HEK293 (cell line): ENCODE results near the gene PTBP2.

Source experiments
- CTCF ChIA-PET: fragments of 350-600 bp; formaldehyde crosslinking; extraction: SDS; loops from one replicate; lab custom pipeline; 2021; ENCODE audit warnings: antibody characterized with exemption; lab: Yijun Ruan, JAX
- POLR2A ChIA-PET: fragments of 300-600 bp; formaldehyde crosslinking; extraction: SDS; loops from one replicate; lab custom pipeline; 2020; ENCODE audit warnings: antibody characterized with exemption, inconsistent platforms; lab: Yijun Ruan, JAX
- H3K27ac ChIP-seq: fragments of 200-500 bp; sonication (Bioruptor generic); 2 replicates; pipeline ENCODE4 v1.5.1; 2014; ENCODE audit warnings: low read depth, low read length, control low read depth, inconsistent platforms; ENCODE audit errors: extremely low read depth
- H3K36me3 ChIP-seq, 2 experiments: fragments of 200-500 bp in 1 of 2; sonication (Bioruptor generic) in 1 of 2; 1 replicate in 1 of 2; 2 replicates in 1 of 2; pipeline ENCODE4 v1.5.1; 2014 to 2017; ENCODE audit warnings: inconsistent platforms in 2 of 2, low read length in 2 of 2; ENCODE audit not compliant: control insufficient read depth in 2 of 2, insufficient read depth in 1 of 2
- H3K4me1 ChIP-seq: fragments of 200-500 bp; sonication (Bioruptor generic); 2 replicates; pipeline ENCODE4 v1.5.1; 2014; ENCODE audit warnings: mild to moderate bottlenecking, low read length, inconsistent platforms; ENCODE audit not compliant: control insufficient read depth, insufficient read depth
- H3K4me3 ChIP-seq: 2 replicates; pipeline ENCODE4 v1.5.1; 2011; ENCODE audit warnings: low read depth, mild to moderate bottlenecking, control low read depth, low read length, moderate library complexity
- H3K9me3 ChIP-seq: fragments of 200-500 bp; sonication (Bioruptor generic); 2 replicates; pipeline ENCODE4 v1.5.1; 2014; ENCODE audit warnings: low read depth, low read length, inconsistent platforms; ENCODE audit not compliant: control insufficient read depth, insufficient read depth
- GFI1B ChIP-seq: fragments of 450-650 bp; formaldehyde crosslinking; IDR thresholded peaks from 2 replicates; pipeline ENCODE4 v1.5.1; 2016; ENCODE audit warnings: missing biosample characterization, missing genetic modification characterization
- GLI2 ChIP-seq: fragments of 450-650 bp; formaldehyde crosslinking; IDR thresholded peaks from 2 replicates; pipeline ENCODE4; 2017; ENCODE audit warnings: missing biosample characterization, missing genetic modification characterization, low read depth, borderline replicate concordance
- HOXC10 ChIP-seq: sonication (generic); formaldehyde crosslinking; IDR thresholded peaks from 2 replicates; pipeline ENCODE4 v1.8.1; 2023; ENCODE audit warnings: mild to moderate bottlenecking, missing genetic modification reagents
- ZNF133 ChIP-seq: fragments of 450-650 bp; formaldehyde crosslinking; IDR thresholded peaks from 2 replicates; pipeline ENCODE4 v1.5.1; 2016; ENCODE audit warnings: missing biosample characterization, missing genetic modification characterization
- ZNF157 ChIP-seq: fragments of 450-650 bp; formaldehyde crosslinking; IDR thresholded peaks from 2 replicates; pipeline ENCODE4 v1.5.1; 2016; ENCODE audit warnings: missing biosample characterization, missing genetic modification characterization
- ZNF16 ChIP-seq: fragments of 450-650 bp; formaldehyde crosslinking; IDR thresholded peaks from 2 replicates; pipeline ENCODE4 v1.5.1; 2016; ENCODE audit warnings: low read depth, missing biosample characterization, missing genetic modification characterization
- ZNF335 ChIP-seq: fragments of 450-650 bp; formaldehyde crosslinking; conservative IDR thresholded peaks from 2 replicates; pipeline ENCODE4 v1.5.1; 2016; ENCODE audit warnings: missing biosample characterization, missing genetic modification characterization
- ZNF561 ChIP-seq: fragments of 450-650 bp; IDR thresholded peaks from 2 replicates; pipeline ENCODE4 v1.5.1; 2018; ENCODE audit warnings: missing biosample characterization, missing genetic modification characterization, borderline replicate concordance
- ZNF654 ChIP-seq: fragments of 450-650 bp; formaldehyde crosslinking; IDR thresholded peaks from 2 replicates; pipeline ENCODE4 v1.5.1; 2016; ENCODE audit warnings: low read depth, missing biosample characterization, missing genetic modification characterization
- ZNF664 ChIP-seq: fragments of 450-650 bp; formaldehyde crosslinking; IDR thresholded peaks from 2 replicates; pipeline ENCODE4 v1.5.1; 2016; ENCODE audit warnings: missing biosample characterization, missing genetic modification characterization
- ZNF704 ChIP-seq: fragments of 450-650 bp; formaldehyde crosslinking; IDR thresholded peaks from 2 replicates; pipeline ENCODE4 v1.5.1; 2016; ENCODE audit warnings: missing biosample characterization, missing genetic modification characterization
- ZNF768 ChIP-seq: fragments of 450-650 bp; formaldehyde crosslinking; IDR thresholded peaks from 2 replicates; pipeline ENCODE4 v1.5.1; 2018; ENCODE audit warnings: missing biosample characterization, mild to moderate bottlenecking, missing genetic modification characterization
- TF ChIP-seq, protein P1 (sequence below): fragments of 450-650 bp; formaldehyde crosslinking; IDR thresholded peaks from 2 replicates; pipeline ENCODE4 v1.5.1; 2017; ENCODE audit warnings: missing biosample characterization, missing genetic modification characterization
- TF ChIP-seq, protein P2 (sequence below): fragments of 450-650 bp; formaldehyde crosslinking; IDR thresholded peaks from 2 replicates; pipeline ENCODE4 v1.5.1; 2016; ENCODE audit warnings: missing biosample characterization, missing genetic modification characterization
- TF ChIP-seq, protein P3 (sequence below): fragments of 450-650 bp; formaldehyde crosslinking; IDR thresholded peaks from 2 replicates; pipeline ENCODE4 v1.5.1; 2016; ENCODE audit warnings: missing biosample characterization, missing genetic modification characterization, borderline replicate concordance
- TF ChIP-seq, protein P4 (sequence below): fragments of 450-650 bp; formaldehyde crosslinking; IDR thresholded peaks from 2 replicates; pipeline ENCODE4 v1.5.1; 2016; ENCODE audit warnings: missing biosample characterization, missing genetic modification characterization
- TF ChIP-seq, protein P5 (sequence below): fragments of 450-650 bp; formaldehyde crosslinking; IDR thresholded peaks from 2 replicates; pipeline ENCODE4 v1.5.1; 2016; ENCODE audit warnings: missing biosample characterization, missing genetic modification characterization

Gene PTBP2

GRCh38 chr1:96722958-96723357 is 1.4 kb downstream of the PTBP2 start:
- H3K4me3 ChIP-seq: peak overlapping the region; percentile 85
- peaks cover 31 to 36% of the 10 kb centered on the region in 2 experiments for H3K36me3 ChIP-seq
- no peak overlapping the region for H3K27ac ChIP-seq
- CTCF ChIA-PET: no interaction called here
- TF ChIP-seq, protein P1, sequence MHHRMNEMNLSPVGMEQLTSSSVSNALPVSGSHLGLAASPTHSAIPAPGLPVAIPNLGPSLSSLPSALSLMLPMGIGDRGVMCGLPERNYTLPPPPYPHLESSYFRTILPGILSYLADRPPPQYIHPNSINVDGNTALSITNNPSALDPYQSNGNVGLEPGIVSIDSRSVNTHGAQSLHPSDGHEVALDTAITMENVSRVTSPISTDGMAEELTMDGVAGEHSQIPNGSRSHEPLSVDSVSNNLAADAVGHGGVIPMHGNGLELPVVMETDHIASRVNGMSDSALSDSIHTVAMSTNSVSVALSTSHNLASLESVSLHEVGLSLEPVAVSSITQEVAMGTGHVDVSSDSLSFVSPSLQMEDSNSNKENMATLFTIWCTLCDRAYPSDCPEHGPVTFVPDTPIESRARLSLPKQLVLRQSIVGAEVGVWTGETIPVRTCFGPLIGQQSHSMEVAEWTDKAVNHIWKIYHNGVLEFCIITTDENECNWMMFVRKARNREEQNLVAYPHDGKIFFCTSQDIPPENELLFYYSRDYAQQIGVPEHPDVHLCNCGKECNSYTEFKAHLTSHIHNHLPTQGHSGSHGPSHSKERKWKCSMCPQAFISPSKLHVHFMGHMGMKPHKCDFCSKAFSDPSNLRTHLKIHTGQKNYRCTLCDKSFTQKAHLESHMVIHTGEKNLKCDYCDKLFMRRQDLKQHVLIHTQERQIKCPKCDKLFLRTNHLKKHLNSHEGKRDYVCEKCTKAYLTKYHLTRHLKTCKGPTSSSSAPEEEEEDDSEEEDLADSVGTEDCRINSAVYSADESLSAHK (tag by site-specific recombination): no peak
- no peak for TF ChIP-seq ZNF133 (tag by site-specific recombination)
- TF ChIP-seq ZNF654: no peak
- TF ChIP-seq ZNF335 (tag by site-specific recombination): no peak
- no peak for TF ChIP-seq HOXC10 (CRISPR knock-in tag)
- TF ChIP-seq ZNF704 (tag by site-specific recombination): no peak
- TF ChIP-seq ZNF664 (tag by site-specific recombination): no peak
- TF ChIP-seq GFI1B (tag by site-specific recombination): no peak
- no peaks in the 10 kb centered on the region for H3K9me3 ChIP-seq
- H3K4me1 ChIP-seq: no peaks in the 10 kb centered on the region
- POLR2A ChIA-PET: interaction anchor here (1.0 kb wide), 1 partner anchor 14 kb away, joined by 3 read pairs; no protein-coding TSS in a partner anchor

GRCh38 chr1:96723377-96723776 is 1.8 kb downstream of the PTBP2 start:
- ChIA-PET POLR2A (interaction anchor here (1.0 kb wide), 1 partner anchor 14 kb away, joined by 3 read pairs; no protein-coding TSS in a partner anchor), CTCF (interaction anchor here (0.6 kb wide), 2 partner anchors 127 to 1359 kb away, joined by 3 read pairs; no protein-coding TSS in a partner anchor)
- Histone ChIP-seq H3K4me1 (no peaks in the 10 kb centered on the region), H3K4me3 (peak overlapping the region; percentile 85), H3K27ac (no peak overlapping the region), H3K9me3 (no peaks in the 10 kb centered on the region), H3K36me3 (peaks cover 35 to 40% of the 10 kb centered on the region in 2 experiments)
- TF ChIP-seq GLI2 (tag by site-specific recombination) (no peak), ZNF768 (tag by site-specific recombination) (no peak), ZNF561 (tag by site-specific recombination) (no peak), ZNF157 (tag by site-specific recombination) (no peak), ZNF16 (no peak)
- TF ChIP-seq, protein P2, sequence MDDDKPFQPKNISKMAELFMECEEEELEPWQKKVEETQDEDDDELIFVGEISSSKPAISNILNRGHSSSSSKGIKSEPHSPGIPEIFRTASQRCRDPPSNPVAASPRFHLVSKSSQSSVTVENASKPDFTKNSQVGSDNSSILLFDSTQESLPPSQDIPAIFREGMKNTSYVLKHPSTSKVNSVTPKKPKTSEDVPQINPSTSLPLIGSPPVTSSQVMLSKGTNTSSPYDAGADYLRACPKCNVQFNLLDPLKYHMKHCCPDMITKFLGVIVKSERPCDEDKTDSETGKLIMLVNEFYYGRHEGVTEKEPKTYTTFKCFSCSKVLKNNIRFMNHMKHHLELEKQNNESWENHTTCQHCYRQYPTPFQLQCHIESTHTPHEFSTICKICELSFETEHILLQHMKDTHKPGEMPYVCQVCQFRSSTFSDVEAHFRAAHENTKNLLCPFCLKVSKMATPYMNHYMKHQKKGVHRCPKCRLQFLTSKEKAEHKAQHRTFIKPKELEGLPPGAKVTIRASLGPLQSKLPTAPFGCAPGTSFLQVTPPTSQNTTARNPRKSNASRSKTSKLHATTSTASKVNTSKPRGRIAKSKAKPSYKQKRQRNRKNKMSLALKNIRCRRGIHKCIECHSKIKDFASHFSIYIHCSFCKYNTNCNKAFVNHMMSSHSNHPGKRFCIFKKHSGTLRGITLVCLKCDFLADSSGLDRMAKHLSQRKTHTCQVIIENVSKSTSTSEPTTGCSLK (tag by site-specific recombination): no peak
- TF ChIP-seq, protein P3, sequence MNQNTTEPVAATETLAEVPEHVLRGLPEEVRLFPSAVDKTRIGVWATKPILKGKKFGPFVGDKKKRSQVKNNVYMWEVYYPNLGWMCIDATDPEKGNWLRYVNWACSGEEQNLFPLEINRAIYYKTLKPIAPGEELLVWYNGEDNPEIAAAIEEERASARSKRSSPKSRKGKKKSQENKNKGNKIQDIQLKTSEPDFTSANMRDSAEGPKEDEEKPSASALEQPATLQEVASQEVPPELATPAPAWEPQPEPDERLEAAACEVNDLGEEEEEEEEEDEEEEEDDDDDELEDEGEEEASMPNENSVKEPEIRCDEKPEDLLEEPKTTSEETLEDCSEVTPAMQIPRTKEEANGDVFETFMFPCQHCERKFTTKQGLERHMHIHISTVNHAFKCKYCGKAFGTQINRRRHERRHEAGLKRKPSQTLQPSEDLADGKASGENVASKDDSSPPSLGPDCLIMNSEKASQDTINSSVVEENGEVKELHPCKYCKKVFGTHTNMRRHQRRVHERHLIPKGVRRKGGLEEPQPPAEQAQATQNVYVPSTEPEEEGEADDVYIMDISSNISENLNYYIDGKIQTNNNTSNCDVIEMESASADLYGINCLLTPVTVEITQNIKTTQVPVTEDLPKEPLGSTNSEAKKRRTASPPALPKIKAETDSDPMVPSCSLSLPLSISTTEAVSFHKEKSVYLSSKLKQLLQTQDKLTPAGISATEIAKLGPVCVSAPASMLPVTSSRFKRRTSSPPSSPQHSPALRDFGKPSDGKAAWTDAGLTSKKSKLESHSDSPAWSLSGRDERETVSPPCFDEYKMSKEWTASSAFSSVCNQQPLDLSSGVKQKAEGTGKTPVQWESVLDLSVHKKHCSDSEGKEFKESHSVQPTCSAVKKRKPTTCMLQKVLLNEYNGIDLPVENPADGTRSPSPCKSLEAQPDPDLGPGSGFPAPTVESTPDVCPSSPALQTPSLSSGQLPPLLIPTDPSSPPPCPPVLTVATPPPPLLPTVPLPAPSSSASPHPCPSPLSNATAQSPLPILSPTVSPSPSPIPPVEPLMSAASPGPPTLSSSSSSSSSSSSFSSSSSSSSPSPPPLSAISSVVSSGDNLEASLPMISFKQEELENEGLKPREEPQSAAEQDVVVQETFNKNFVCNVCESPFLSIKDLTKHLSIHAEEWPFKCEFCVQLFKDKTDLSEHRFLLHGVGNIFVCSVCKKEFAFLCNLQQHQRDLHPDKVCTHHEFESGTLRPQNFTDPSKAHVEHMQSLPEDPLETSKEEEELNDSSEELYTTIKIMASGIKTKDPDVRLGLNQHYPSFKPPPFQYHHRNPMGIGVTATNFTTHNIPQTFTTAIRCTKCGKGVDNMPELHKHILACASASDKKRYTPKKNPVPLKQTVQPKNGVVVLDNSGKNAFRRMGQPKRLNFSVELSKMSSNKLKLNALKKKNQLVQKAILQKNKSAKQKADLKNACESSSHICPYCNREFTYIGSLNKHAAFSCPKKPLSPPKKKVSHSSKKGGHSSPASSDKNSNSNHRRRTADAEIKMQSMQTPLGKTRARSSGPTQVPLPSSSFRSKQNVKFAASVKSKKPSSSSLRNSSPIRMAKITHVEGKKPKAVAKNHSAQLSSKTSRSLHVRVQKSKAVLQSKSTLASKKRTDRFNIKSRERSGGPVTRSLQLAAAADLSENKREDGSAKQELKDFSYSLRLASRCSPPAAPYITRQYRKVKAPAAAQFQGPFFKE (tag by site-specific recombination): no peak
- TF ChIP-seq, protein P4, sequence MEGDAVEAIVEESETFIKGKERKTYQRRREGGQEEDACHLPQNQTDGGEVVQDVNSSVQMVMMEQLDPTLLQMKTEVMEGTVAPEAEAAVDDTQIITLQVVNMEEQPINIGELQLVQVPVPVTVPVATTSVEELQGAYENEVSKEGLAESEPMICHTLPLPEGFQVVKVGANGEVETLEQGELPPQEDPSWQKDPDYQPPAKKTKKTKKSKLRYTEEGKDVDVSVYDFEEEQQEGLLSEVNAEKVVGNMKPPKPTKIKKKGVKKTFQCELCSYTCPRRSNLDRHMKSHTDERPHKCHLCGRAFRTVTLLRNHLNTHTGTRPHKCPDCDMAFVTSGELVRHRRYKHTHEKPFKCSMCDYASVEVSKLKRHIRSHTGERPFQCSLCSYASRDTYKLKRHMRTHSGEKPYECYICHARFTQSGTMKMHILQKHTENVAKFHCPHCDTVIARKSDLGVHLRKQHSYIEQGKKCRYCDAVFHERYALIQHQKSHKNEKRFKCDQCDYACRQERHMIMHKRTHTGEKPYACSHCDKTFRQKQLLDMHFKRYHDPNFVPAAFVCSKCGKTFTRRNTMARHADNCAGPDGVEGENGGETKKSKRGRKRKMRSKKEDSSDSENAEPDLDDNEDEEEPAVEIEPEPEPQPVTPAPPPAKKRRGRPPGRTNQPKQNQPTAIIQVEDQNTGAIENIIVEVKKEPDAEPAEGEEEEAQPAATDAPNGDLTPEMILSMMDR (tag by site-specific recombination): no peak
- TF ChIP-seq, protein P5, sequence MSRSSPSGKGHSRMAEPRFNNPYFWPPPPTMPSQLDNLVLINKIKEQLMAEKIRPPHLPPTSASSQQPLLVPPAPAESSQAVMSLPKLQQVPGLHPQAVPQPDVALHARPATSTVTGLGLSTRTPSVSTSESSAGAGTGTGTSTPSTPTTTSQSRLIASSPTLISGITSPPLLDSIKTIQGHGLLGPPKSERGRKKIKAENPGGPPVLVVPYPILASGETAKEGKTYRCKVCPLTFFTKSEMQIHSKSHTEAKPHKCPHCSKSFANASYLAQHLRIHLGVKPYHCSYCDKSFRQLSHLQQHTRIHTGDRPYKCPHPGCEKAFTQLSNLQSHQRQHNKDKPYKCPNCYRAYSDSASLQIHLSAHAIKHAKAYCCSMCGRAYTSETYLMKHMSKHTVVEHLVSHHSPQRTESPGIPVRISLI (tag by site-specific recombination): no peak
